ENCODE results near the gene SDCCAG8.

GRCh38 chr1:243431591-243431990, 175.8 kb downstream of the SDCCAG8 start:
- TF ChIP-seq, protein P1, sequence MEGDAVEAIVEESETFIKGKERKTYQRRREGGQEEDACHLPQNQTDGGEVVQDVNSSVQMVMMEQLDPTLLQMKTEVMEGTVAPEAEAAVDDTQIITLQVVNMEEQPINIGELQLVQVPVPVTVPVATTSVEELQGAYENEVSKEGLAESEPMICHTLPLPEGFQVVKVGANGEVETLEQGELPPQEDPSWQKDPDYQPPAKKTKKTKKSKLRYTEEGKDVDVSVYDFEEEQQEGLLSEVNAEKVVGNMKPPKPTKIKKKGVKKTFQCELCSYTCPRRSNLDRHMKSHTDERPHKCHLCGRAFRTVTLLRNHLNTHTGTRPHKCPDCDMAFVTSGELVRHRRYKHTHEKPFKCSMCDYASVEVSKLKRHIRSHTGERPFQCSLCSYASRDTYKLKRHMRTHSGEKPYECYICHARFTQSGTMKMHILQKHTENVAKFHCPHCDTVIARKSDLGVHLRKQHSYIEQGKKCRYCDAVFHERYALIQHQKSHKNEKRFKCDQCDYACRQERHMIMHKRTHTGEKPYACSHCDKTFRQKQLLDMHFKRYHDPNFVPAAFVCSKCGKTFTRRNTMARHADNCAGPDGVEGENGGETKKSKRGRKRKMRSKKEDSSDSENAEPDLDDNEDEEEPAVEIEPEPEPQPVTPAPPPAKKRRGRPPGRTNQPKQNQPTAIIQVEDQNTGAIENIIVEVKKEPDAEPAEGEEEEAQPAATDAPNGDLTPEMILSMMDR (IDR thresholded peaks at IDR 0.05) = no peak
- TF ChIP-seq POLR2AphosphoS5 (IDR thresholded peaks at IDR 0.05) = no peak

Measured in suprapubic skin (tissue), 3 donors.